ENCODE data around the gene PLA2G15.

DNA sequence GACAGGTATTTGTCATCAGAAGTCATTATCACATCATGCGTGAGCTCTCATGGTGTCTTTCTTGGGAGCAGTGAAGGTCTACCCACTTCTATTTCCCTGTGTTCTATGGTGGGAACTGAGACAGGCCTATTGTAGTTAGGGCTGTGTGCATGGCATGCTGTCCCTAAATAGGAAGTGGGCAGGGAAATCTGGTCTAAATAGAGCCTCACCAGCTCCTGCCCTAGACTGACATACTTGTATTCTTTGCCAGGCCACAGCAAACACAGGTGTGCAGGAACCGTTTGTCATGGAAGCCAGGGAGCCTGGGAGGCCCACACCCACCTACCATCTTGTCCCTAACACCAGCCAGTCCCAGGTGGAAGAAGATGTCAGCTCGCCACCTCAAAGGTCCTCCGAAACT lies 29.3 kb downstream of the PLA2G15 start:
- TF ChIP-seq SUZ12 (IDR thresholded peaks at IDR 0.05; ENCODE audit: extremely low read depth, insufficient read depth, insufficient read length) = no peak
- no peak for TF ChIP-seq YY1 (IDR thresholded peaks at IDR 0.05; ENCODE audit: insufficient read depth, insufficient read length)

Measured in NT2/D1 (cell line).